Activated CD4-positive, CD25-positive, alpha-beta regulatory T cell treated with anti-CD3 and anti-CD28 coated beads, Interleukin-2, amount 50 U/mL, for 16 hours (primary cell): Measurements from ENCODE around the gene HLA-E.
"Not testable (repeated sequence)": the region's sequence is repeated elsewhere in the genome, so short reads cannot be mapped to it uniquely, and the experiment has no call there.

ENCODE experiments used
- DNase-seq: peaks from one replicate; pipeline ENCODE4 v3.0.0-alpha.2; 2020; ENCODE audit warnings: low read depth, low spot score

HLA-E gene

DNA sequence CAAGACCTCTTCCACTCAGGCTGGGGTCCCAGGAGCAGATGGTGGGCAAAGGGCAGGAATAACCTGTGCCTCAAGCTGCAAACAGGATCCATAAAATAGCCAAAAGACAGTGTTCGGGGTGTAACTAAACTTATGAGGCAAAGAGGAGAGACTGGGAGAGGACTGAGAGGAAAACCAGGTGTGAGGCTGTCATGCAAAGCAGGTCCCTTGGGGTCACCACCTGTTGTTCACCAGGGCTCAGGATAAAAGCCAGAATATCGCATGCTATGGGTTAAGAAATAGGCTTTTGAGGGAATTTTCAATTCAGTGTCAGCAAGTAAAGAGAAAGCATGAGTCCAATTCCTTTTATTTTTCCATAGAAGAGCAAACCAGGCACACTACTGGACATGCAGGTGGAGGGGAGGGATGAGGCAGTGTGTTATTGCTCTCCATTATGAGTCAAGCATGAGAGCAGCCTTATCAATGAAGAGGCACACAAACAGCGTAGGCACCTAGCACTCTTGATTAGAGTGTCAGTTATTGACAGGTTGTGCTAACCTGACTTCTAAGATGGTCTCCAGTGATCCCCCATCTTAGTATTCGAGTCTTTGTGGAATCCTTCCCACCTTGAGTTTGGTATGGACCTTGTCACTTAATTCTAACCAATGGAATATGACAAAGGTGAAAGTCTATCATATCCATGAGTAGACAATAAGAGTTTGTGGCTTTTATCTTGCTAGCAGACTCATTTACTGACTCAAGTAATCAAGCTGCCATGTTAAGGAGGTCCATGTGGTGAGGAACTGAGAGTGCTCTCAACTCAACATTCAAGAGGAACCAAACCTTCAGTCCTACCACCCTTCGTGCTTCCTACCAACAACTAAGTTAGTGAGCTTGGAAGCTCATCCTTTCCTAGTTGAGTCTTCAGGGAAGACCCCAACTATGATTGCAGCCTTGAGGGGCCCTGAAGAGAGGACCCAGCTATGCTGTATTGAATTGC, 18.8 kb downstream of the HLA-E start:
- no peak for DNase-seq

DNA sequence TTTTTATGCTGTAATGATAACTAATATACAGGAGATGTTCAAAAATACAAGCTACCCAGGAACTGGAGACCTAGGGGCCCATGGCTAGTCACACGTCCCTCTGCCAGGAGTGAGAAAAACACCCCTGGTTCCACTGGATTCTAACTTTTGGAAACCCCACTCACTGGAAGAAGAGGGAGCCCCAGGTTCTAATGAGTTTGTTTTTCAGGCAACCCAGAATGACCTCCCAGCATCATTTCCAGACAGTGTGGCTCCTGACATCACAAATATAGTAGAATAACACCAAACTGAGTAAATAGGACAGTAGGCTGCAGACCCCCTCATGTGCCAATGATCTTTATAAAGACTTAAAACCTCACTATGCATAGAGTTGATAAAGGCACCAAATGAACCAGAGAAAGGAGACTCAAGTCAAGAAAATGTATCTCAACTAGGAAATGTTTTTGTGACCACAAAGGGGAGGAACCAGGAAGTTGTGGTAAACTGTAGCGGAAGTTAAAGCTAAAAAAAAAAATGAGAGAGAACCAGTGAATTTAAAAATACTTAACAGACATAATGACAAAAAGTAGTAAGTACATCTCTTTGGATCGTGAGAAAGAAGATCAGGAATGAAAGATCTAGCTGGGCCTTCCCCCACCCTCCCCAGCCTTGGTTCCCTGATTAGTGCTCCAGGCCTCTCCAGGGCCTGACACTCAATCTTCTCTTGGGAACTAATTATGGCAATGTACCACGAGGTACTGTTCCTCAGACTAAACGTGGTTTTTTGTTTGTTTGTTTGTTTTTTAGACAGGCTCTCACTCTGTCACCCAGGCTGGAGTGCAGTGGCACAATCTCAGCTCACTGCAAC, 19.8 kb downstream of the HLA-E start:
- DNase-seq, result no peak

DNA sequence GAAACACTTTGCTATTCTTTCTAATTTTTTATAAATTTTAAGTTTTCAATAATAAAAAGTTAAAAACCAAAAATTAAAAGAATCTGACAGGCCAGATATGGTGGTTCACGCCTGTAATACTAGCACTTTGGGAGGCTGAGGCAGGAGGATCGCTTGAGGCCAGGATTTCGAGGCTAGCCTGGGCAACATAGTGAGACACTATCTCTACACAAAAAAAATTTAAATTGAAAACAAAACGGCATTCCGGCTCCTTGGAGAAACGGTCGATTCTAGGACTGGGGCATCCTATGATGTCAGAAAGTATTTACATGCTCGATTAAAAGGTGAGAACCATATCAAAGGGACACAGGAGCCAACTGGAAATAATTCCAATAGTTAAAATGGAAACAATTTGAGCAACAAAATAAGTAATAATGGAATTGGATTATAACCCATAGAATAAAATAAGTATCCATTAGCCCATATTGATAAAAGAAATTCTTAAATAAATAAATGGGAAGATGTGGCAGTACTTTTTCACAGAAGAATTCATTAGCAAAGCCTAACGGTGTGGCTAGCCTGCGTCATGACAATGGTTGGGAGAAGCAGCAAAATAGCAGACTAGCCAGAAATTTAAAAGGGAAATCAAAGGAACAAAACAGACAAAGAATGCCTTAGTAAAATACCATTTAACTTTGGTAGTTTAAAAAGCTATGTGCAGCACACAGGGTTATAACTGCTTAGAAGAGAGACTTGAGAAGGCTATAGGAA, 21.3 kb downstream of the HLA-E start:
- no peak for DNase-seq

DNA sequence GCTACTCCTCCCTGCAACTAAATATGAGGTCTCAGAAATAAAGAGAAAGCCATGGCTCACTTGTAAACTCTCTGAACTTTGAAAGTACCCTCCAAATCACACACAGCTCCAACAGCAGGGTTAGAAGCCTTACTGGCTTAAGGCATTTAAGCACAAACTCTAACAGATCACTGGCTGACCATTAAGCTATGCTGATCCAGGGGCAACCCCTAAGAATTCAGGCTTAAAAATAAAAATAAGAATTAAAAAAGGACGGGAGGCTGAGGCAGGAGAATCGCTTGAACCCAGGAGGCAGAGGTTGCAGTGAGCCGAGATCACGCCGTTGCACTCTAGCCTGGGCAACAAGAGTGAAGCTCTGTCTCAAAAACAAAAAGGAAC, 21.8 kb downstream of the HLA-E start:
- no peak for DNase-seq

DNA sequence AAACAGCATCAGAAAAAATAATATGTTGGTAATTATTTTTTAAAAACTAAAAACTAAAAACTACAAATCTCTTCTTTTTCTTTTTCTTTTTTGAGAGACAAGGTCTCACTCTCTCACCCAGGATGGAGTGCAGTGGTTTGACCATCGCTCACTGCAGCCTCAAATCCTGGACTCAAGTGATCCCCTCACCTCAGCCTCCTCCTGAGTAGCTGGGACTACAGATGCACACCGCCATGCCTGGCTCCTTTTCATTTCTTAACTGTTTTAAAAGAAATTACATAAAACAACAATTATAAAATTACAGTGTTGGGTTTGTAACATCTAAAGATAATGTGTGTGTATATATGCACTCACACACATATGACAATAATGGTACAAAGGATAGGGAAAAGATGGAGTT, 24.1 kb downstream of the HLA-E start:
- DNase-seq, result no peak

DNA sequence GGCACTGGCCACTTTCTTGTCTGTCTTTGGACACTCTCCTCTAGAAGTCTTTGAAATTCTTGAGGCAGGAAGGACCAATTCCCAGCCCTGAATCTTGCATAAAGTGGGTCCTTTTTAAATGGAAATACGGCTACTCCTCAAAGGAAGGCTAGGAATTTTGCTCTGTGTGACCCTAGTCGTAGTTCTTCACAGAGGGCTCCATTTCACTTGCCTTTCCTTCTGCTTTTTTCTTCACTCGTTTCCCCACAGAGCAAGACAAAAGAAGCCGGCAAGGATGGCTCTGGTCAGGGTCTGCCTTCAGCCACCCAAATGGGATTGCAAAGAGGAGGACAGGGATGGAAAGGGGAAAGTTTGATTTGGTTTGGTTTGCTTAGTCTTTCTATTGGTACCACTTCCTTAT, 25.8 kb downstream of the HLA-E start:
- no peak for DNase-seq

DNA sequence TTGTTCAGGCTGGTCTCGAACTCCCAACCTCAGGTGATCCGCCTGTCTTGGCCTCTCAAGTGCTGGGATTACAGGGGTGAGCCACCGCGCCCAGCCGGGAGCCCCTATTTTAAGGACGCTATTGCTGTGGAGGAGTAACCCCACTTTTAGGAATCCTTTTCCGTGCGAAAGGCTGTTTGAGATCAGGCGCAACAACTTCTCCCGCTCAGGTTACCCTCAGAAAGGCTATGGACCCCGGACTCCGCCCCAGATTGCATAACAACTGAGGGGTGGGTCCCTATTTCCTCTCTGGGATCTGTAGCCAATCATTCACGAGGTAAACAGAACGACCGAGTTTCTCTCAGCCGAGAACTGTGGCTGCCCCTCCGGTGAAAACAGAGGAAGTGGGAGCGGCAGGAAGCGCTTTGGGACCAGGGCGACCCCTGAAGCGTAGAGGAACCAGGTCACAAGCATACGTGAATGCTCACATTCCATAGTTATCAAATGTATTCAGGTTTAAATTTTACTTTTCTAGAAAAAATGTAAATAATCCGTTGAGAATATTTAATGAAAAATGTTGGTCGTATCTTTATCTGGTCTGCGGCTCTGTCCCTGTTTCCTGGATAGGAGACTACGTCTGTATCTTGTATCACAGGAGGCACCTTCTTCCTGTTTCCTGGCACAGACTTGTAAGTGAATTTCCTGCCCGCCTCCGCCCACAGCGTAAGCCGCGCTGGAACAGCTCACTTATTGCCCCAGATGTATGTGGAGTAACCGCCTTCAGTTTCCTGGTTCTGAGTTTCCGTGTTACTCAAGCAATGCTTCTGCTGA, 26.8 kb downstream of the HLA-E start:
- DNase-seq, result peak; percentile 78

DNA sequence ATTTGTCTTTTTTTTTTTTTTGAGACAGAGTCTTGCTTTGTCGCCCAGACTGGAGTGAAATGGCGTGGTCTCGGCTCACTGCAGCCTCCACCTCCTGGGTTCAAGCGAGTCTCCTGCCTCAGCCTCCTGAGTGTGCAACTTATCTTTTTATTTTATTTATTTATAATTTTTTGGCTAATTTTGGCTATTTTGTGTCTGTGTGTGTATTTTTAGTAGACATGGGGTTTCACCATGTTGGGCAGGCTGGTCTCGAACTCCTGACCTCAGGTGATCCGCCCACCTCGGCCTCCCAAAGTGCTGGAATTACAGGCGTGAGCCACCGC, 27.4 kb downstream of the HLA-E start:
- DNase-seq, result not testable (repeated sequence)

DNA sequence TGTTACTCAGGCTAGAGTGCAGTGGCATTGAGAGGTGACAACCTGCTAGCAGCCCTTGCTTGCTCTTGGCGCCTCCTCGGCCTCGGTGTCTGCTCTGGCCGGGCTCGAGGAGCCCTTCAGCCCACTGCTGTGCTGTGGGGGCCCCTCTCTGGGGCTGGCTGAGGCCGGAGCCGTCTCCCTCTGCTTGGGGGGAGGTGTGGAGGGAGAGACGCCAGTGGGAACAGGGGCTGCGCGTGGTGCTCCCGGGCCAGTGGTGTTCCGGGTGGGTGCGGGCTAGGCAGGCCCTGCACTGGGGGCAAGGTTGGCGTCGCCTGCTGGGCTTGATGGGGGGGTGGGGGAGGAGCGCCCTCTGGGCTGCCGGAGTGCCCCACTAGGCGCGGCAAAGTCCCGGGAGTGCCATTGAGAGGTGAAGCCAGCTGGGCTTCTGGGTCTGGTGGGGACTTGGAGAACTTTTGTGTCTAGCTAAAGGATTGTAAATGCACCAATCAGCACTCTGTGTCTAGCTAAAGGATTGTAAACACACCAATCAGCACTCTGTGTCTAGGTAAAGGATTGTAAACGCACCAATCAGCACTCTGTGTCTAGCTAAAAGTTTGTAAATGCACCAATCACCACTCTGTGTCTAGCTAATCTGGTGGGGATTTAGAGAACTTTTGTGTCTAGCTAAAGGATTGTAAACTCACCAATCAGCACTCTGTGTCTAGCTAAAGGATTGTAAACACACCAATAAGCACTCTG, 28.6 kb downstream of the HLA-E start:
- not testable (repeated sequence) for DNase-seq

DNA sequence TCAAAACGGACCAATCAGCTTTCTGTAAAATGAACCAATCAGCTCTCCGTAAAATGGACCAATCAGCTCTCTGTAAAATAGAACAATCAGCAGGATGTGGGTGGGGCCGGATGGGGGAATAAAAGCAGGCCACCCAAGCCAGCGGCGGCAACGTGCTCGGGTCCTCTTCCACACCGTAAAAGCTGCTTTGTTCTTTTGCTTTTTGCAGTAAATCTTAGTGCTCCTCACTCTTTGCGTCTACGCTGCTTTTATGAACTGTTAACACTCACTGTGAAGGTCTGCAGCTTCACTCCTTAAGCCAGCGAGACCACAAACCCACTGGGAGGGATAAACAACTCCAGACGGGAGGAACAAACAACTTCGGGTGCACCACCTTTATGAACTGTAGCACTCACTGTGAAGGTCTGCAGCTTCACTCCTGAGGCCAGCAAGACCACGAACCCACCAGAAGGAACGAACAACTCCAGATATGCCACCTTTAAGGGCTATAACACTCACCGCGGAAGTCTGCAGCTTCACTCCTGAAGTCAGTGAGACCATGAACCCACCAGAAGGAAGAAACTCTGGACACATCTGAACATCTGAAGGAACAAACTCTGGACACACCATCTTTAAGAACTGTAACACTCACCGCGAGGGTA, 29.3 kb downstream of the HLA-E start:
- not testable (repeated sequence) for DNase-seq

DNA sequence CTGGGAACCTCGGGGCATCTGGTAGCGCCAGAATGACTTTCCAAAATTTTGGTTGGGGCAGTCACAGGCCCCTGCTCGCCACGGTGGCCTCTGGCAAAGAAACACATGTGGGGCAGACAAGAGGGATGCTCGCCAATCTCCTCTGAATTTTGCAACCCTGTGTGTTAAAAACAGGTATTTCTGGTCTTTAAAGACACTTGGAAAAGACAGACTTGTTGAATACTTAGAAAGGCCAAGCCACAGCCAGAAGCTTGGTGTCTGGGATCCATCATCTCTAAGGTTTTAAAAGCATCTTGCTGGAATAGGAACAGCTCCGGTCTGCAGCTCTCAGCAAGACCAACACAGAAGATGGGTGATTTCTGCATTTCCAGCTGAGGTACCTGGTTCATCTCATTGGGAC, 31.2 kb downstream of the HLA-E start:
- DNase-seq, result no peak

DNA sequence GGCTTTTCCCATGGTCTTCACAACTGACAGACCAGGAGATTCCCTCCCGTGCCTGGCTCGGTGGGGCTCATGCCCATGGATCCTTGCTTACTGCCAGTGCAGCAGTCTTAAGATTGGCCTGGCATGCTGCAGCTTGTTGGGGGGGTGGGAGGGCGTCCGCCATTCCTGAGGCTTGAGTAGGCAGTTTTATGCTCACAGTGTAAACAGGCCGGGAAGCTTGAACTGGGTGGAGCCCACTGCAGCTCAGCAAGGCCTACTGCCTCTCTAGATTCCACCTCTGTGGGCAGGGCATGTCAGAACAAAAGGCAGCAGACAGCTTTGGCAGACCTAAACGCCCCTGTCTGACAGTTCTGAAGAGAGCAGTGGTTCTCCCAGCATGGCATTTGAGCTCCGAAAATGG, 31.8 kb downstream of the HLA-E start:
- not testable (repeated sequence) for DNase-seq

DNA sequence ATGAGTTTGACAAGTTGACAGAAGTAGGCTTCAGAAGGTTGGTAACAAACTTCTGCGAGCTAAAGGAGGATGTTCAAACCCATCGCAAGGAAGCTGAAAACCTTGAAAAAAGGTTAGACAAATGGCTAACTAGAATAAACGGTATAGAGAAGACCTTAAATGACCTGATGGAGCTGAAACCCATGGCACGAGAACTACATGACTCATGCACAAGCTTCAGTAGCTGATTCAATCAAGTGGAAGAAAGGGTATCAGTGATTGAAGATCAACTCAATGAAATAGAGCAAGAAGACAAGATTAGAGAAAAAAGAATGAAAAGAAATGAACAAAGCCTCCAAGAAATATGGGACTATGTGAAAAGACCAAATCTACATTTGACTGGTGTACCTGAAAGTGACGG, 32.6 kb downstream of the HLA-E start:
- DNase-seq, result not testable (repeated sequence)

DNA sequence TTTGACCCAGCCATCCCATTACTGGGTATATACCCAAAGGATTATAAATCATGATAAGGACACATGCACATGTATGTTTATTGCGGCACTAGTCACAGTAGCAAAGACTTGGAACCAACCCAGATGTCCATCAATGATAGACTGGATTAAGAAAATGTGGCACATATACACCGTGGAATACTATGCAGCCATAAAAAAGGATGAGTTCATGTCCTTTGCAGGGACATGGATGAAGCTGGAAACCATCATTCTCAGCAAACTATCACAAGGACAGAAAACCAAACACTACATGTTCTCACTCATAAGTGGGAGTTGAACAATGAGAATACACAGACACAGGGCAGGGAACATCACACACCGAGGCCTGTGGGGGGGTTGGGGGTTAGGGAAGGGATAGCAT, 37.1 kb downstream of the HLA-E start:
- not testable (repeated sequence) for DNase-seq

DNA sequence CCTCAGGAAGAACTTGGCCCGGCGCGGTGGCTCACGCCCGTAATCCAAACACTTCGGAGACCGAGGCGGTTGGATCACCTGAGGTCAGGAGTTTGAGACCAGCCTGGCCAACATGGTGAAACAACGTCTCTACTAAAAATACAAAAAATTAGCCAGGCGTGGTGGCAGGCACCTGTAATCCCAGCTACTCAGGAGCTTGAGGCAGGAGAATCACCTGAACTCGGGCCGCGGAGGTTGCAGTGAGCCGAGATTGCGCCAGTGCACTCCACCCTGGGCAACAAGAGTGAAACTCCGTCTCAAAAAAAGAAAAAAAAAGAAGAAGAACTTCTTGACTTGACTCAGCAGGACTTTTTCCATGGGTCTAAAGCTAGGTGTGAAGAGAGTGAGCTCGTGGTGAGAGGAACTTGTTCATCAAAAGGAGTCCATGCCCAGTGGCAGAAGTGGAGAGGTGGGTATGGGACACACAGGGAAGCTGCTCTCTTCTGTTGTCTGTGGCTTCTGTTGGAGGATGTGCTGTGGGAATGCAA, 40.1 kb downstream of the HLA-E start:
- not testable (repeated sequence) for DNase-seq

DNA sequence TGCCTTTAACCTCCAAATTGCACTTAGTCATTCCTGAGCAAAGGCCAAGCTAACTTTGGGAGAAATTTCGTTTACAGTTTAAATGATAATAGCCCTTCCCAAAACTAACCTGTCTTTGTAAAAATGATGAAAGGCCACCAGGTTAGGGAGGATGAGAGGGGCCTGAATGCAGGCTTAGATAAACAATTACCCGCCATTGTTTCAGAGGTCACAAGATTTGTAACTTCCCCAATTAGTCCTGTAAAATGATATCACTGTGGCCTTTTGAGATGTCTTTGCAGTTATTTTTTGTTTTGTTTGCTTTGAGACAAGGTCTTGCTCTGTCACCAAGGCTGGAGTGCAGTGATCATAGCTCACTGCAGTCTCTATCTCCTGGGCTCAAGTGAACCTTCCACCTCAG, 40.7 kb downstream of the HLA-E start:
- no peak for DNase-seq

DNA sequence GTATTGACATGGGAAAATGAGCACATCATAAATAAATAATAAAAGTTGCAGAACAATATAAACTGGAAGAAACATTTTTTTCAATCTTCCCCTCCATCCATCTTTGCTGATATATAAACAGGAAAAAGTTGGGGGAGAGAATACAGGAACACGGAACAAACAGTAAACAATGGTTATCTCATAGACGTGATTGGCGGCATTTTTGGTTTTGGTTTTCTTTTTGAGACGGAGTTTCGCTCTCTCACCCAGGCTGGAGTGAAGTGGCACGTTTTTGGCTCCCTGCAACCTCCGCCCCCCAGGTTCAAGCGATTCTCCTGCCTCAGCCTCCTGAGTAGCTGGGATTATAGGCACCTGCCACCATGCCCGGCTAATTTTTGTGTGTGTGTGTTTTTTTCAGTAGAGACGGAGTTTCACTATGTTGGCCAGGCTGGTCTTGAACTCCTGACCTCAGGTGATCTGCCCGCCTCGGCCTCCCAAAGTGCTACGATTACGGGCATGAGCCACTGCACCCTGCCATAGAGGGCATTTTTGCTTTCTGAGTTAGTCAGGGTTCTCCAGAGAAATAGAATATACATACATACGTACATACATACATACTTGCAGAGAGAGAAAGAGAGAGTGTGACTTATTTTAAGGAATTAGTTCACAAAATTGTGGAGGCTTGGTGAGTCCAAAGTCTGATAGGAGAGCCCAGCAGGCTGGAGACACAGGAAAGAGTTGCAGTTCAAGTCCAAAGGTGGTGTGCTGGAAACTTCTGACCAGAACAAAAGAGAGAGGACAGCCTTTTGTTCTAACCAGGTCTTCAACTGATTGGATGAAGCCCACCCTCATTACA, 44.4 kb downstream of the HLA-E start:
- DNase-seq, result no peak

DNA sequence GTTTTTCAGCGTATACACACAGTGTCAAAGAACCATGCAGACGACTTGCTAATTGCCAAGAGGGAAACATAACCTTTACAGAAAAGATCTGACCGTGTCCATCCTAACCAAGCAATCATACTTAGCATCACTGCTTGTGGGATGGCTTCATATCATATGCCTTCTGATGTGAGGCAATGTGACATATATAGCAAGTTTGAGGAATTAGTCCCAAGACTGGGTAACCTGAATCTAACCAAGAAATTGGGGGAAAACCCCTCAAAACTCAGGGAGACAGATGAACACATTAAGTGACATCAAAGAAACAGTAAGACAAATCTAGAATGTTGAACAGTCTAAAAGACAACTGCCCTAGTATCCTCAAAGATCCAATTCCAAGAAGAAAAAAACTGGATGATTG, 48.6 kb downstream of the HLA-E start:
- no peak for DNase-seq
